ENCODE results near the gene RALGAPA2. TPM values are rescaled to one million over a fixed set of nuclear protein-coding genes. Genes with fewer than 3 reads are reported as not detected.

The RALGAPA2 gene
- total RNA-seq, 1 experiment from 2014 or later, result 13.4 TPM

GRCh38 chr20:20399531-20400500 lies 312.6 kb downstream of the RALGAPA2 start:
- Histone ChIP-seq H3K9me3 (ENCODE audit: control insufficient read depth, insufficient read depth, low read depth, low read length) (no peaks in the 10 kb centered on the region), H3K36me3 (ENCODE audit: control insufficient read depth, insufficient read depth, low read length) (no peaks in the 10 kb centered on the region), H3K27me3 (ENCODE audit: control insufficient read depth, insufficient read depth, low read length) (no peaks in the 10 kb centered on the region), H3K27ac (ENCODE audit: low read length) (no peak overlapping the region), H3K4me3 (ENCODE audit: low read depth in 2 of 2, low read length in 2 of 2) (no peak overlapping the region), H3K4me1 (ENCODE audit: control insufficient read depth, insufficient read depth, low read length) (no peaks in the 10 kb centered on the region)
- ATAC-seq (no peak), DNase-seq (ENCODE audit: low read depth, low spot score) (no peak)
- TF ChIP-seq POLR2AphosphoS5 (IDR thresholded peaks at IDR 0.05; ENCODE audit: low read depth, low read length) (no peak), TCF7L2 (IDR thresholded peaks at IDR 0.05; ENCODE audit: low read depth, low read length) (no peak), CTCF (IDR thresholded peaks at IDR 0.05) (no peak), SIN3A (IDR thresholded peaks at IDR 0.05; ENCODE audit: borderline replicate concordance, insufficient read depth, low read depth, low read length) (no peak)
- TF ChIP-seq, protein P1, sequence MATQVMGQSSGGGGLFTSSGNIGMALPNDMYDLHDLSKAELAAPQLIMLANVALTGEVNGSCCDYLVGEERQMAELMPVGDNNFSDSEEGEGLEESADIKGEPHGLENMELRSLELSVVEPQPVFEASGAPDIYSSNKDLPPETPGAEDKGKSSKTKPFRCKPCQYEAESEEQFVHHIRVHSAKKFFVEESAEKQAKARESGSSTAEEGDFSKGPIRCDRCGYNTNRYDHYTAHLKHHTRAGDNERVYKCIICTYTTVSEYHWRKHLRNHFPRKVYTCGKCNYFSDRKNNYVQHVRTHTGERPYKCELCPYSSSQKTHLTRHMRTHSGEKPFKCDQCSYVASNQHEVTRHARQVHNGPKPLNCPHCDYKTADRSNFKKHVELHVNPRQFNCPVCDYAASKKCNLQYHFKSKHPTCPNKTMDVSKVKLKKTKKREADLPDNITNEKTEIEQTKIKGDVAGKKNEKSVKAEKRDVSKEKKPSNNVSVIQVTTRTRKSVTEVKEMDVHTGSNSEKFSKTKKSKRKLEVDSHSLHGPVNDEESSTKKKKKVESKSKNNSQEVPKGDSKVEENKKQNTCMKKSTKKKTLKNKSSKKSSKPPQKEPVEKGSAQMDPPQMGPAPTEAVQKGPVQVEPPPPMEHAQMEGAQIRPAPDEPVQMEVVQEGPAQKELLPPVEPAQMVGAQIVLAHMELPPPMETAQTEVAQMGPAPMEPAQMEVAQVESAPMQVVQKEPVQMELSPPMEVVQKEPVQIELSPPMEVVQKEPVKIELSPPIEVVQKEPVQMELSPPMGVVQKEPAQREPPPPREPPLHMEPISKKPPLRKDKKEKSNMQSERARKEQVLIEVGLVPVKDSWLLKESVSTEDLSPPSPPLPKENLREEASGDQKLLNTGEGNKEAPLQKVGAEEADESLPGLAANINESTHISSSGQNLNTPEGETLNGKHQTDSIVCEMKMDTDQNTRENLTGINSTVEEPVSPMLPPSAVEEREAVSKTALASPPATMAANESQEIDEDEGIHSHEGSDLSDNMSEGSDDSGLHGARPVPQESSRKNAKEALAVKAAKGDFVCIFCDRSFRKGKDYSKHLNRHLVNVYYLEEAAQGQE (IDR thresholded peaks at IDR 0.05; ENCODE audit: insufficient read depth in 1 of 2, low read depth in 2 of 2, low read length in 1 of 2), result no peak
- POLR2A ChIA-PET, result no interaction called here
- in situ Hi-C loops (cut with HindIII; ENCODE audit: low pct_unique_long_range_greater_than_20kb, low sequenced_read_pairs) (no loop called here), intact Hi-C loops (cut with micrococcal nuclease; ENCODE audit: unreplicated experiment) (no loop called here)
- no TSS peak for BruUV-seq (replicated peaks)
- CTCF ChIA-PET, result no interaction called here

GRCh38 chr20:20398123-20398522 lies 314.3 kb downstream of the RALGAPA2 start:
- Histone ChIP-seq H3K4me3 (ENCODE audit: low read depth in 2 of 2, low read length in 2 of 2) (no peak overlapping the region), H3K9me3 (ENCODE audit: control insufficient read depth, insufficient read depth, low read depth, low read length) (no peaks in the 10 kb centered on the region), H3K36me3 (ENCODE audit: control insufficient read depth, insufficient read depth, low read length) (no peaks in the 10 kb centered on the region), H3K4me1 (ENCODE audit: control insufficient read depth, insufficient read depth, low read length) (no peaks in the 10 kb centered on the region), H3K27ac (ENCODE audit: low read length) (no peak overlapping the region), H3K27me3 (ENCODE audit: control insufficient read depth, insufficient read depth, low read length) (no peaks in the 10 kb centered on the region)
- DNase-seq (ENCODE audit: low read depth, low spot score), result no peak
- ATAC-seq, result no peak
- BruUV-seq (replicated peaks), result no TSS peak
- in situ Hi-C loops (cut with HindIII; ENCODE audit: low pct_unique_long_range_greater_than_20kb, low sequenced_read_pairs), result no loop called here
- TF ChIP-seq POLR2AphosphoS5 (IDR thresholded peaks at IDR 0.05; ENCODE audit: low read depth, low read length) (no peak), CTCF (IDR thresholded peaks at IDR 0.05) (no peak), TCF7L2 (IDR thresholded peaks at IDR 0.05; ENCODE audit: low read depth, low read length) (no peak), SIN3A (IDR thresholded peaks at IDR 0.05; ENCODE audit: borderline replicate concordance, insufficient read depth, low read depth, low read length) (no peak)
- TF ChIP-seq, protein P1 (IDR thresholded peaks at IDR 0.05; ENCODE audit: insufficient read depth in 1 of 2, low read depth in 2 of 2, low read length in 1 of 2), result no peak
- ChIA-PET POLR2A (no interaction called here), CTCF (no interaction called here)
- intact Hi-C loops (cut with micrococcal nuclease; ENCODE audit: unreplicated experiment), result no loop called here

All from Panc1 (cell line).